ENCODE data around the gene CD109.
A peak's percentile ranks its signal among the peaks of the same experiment; 100 is the strongest.

The CD109 gene

GRCh38 chr6:73691512-73691911, 4.5 kb upstream of the CD109 start:
- Histone ChIP-seq H3K27ac (ENCODE audit: low read length) (no peak overlapping the region), H3K9me3 (ENCODE audit: insufficient read depth, low read depth, low read length) (peaks cover 6% of the 10 kb centered on the region; the same call in 1 of the 2 replicates), H3K36me3 (ENCODE audit: insufficient read depth, low read depth, low read length) (no peaks in the 10 kb centered on the region), H3K4me1 (ENCODE audit: insufficient read depth, low read length) (peaks cover 10% of the 10 kb centered on the region; the same call in 1 of the 2 replicates), H3K9ac (ENCODE audit: low read depth, low read length) (no peak overlapping the region), H3K27me3 (ENCODE audit: insufficient read depth, low read length) (peaks cover 20% of the 10 kb centered on the region), H3K4me3 (ENCODE audit: low read length) (no peak overlapping the region)

- peak overlapping the region; percentile 80; the same call in 1 of the 2 replicates for H3K4me3 ChIP-seq (ENCODE audit: low read length)
- peaks cover 12% of the 10 kb centered on the region; the same call in 1 of the 2 replicates for H3K4me1 ChIP-seq (ENCODE audit: insufficient read depth, low read length)
- no peak overlapping the region for H3K27ac ChIP-seq (ENCODE audit: low read length)
- no peaks in the 10 kb centered on the region for H3K36me3 ChIP-seq (ENCODE audit: insufficient read depth, low read depth, low read length)
- H3K27me3 ChIP-seq (ENCODE audit: insufficient read depth, low read length) = peaks cover 25% of the 10 kb centered on the region
- H3K9me3 ChIP-seq (ENCODE audit: insufficient read depth, low read depth, low read length) = peaks cover 6% of the 10 kb centered on the region; the same call in 1 of the 2 replicates
- H3K9ac ChIP-seq (ENCODE audit: low read depth, low read length) = peak overlapping the region; percentile 72; the same call in 1 of the 2 replicates
Observed at GRCh38 chr6:73694711-73695411, 1.1 kb upstream of the CD109 start.

- no peaks in the 10 kb centered on the region for H3K36me3 ChIP-seq (ENCODE audit: insufficient read depth, low read depth, low read length)
- peaks cover 12% of the 10 kb centered on the region; the same call in 1 of the 2 replicates for H3K4me1 ChIP-seq (ENCODE audit: insufficient read depth, low read length)
- peak overlapping the region; percentile 80; the same call in 1 of the 2 replicates for H3K4me3 ChIP-seq (ENCODE audit: low read length)
- no peak overlapping the region for H3K27ac ChIP-seq (ENCODE audit: low read length)
- no peak overlapping the region for H3K9ac ChIP-seq (ENCODE audit: low read depth, low read length)
- H3K27me3 ChIP-seq (ENCODE audit: insufficient read depth, low read length) = peaks cover 25% of the 10 kb centered on the region
- peaks cover 6% of the 10 kb centered on the region; the same call in 1 of the 2 replicates for H3K9me3 ChIP-seq (ENCODE audit: insufficient read depth, low read depth, low read length)
Observed at GRCh38 chr6:73696966-73697655, 1.1 kb downstream of the CD109 start.

- H3K9me3 ChIP-seq (ENCODE audit: insufficient read depth, low read depth, low read length) = no peaks in the 10 kb centered on the region
- no peak overlapping the region for H3K27ac ChIP-seq (ENCODE audit: low read length)
- no peak overlapping the region for H3K4me3 ChIP-seq (ENCODE audit: low read length)
- H3K4me1 ChIP-seq (ENCODE audit: insufficient read depth, low read length) = peaks cover 9% of the 10 kb centered on the region
- no peaks in the 10 kb centered on the region for H3K36me3 ChIP-seq (ENCODE audit: insufficient read depth, low read depth, low read length)
- no peak overlapping the region for H3K9ac ChIP-seq (ENCODE audit: low read depth, low read length)
- peaks cover 17% of the 10 kb centered on the region; the same call in 1 of the 2 replicates for H3K27me3 ChIP-seq (ENCODE audit: insufficient read depth, low read length)
Observed at GRCh38 chr6:73699676-73700459, 3.9 kb downstream of the CD109 start.

- Histone ChIP-seq H3K9ac (ENCODE audit: low read depth, low read length) (no peak overlapping the region), H3K4me3 (ENCODE audit: low read length) (no peak overlapping the region), H3K4me1 (ENCODE audit: insufficient read depth, low read length) (no peaks in the 10 kb centered on the region; the same call in 1 of the 2 replicates), H3K36me3 (ENCODE audit: insufficient read depth, low read depth, low read length) (no peaks in the 10 kb centered on the region), H3K9me3 (ENCODE audit: insufficient read depth, low read depth, low read length) (no peaks in the 10 kb centered on the region), H3K27me3 (ENCODE audit: insufficient read depth, low read length) (no peaks in the 10 kb centered on the region), H3K27ac (ENCODE audit: low read length) (no peak overlapping the region)
Observed at GRCh38 chr6:73702444-73702843, 6.4 kb downstream of the CD109 start.

GRCh38 chr6:73703466-73703865, 7.5 kb downstream of the CD109 start:
- H3K36me3 ChIP-seq (ENCODE audit: insufficient read depth, low read depth, low read length) = no peaks in the 10 kb centered on the region
- no peaks in the 10 kb centered on the region for H3K27me3 ChIP-seq (ENCODE audit: insufficient read depth, low read length)
- no peak overlapping the region for H3K4me3 ChIP-seq (ENCODE audit: low read length)
- no peak overlapping the region for H3K9ac ChIP-seq (ENCODE audit: low read depth, low read length)
- no peak overlapping the region for H3K27ac ChIP-seq (ENCODE audit: low read length)
- H3K4me1 ChIP-seq (ENCODE audit: insufficient read depth, low read length) = no peaks in the 10 kb centered on the region; the same call in 1 of the 2 replicates
- no peaks in the 10 kb centered on the region for H3K9me3 ChIP-seq (ENCODE audit: insufficient read depth, low read depth, low read length)

- no peak overlapping the region for H3K4me3 ChIP-seq (ENCODE audit: low read length)
- H3K4me1 ChIP-seq (ENCODE audit: insufficient read depth, low read length) = no peaks in the 10 kb centered on the region; the same call in 1 of the 2 replicates
- no peak overlapping the region for H3K27ac ChIP-seq (ENCODE audit: low read length)
- H3K9me3 ChIP-seq (ENCODE audit: insufficient read depth, low read depth, low read length) = no peaks in the 10 kb centered on the region
- H3K36me3 ChIP-seq (ENCODE audit: insufficient read depth, low read depth, low read length) = no peaks in the 10 kb centered on the region
- no peaks in the 10 kb centered on the region for H3K27me3 ChIP-seq (ENCODE audit: insufficient read depth, low read length)
- no peak overlapping the region for H3K9ac ChIP-seq (ENCODE audit: low read depth, low read length)
Observed at GRCh38 chr6:73704260-73704659, 8.3 kb downstream of the CD109 start.

GRCh38 chr6:73704798-73705197, 8.8 kb downstream of the CD109 start:
- Histone ChIP-seq H3K27ac (ENCODE audit: low read length) (no peak overlapping the region), H3K27me3 (ENCODE audit: insufficient read depth, low read length) (no peaks in the 10 kb centered on the region), H3K9ac (ENCODE audit: low read depth, low read length) (no peak overlapping the region), H3K36me3 (ENCODE audit: insufficient read depth, low read depth, low read length) (no peaks in the 10 kb centered on the region), H3K9me3 (ENCODE audit: insufficient read depth, low read depth, low read length) (no peaks in the 10 kb centered on the region), H3K4me3 (ENCODE audit: low read length) (no peak overlapping the region), H3K4me1 (ENCODE audit: insufficient read depth, low read length) (no peaks in the 10 kb centered on the region; the same call in 1 of the 2 replicates)

- Histone ChIP-seq H3K36me3 (ENCODE audit: insufficient read depth, low read depth, low read length) (no peaks in the 10 kb centered on the region), H3K4me1 (ENCODE audit: insufficient read depth, low read length) (no peaks in the 10 kb centered on the region; the same call in 1 of the 2 replicates), H3K9me3 (ENCODE audit: insufficient read depth, low read depth, low read length) (no peaks in the 10 kb centered on the region), H3K4me3 (ENCODE audit: low read length) (no peak overlapping the region), H3K27ac (ENCODE audit: low read length) (no peak overlapping the region), H3K27me3 (ENCODE audit: insufficient read depth, low read length) (no peaks in the 10 kb centered on the region), H3K9ac (ENCODE audit: low read depth, low read length) (no peak overlapping the region)
Observed at GRCh38 chr6:73706971-73707370, 11.0 kb downstream of the CD109 start.

GRCh38 chr6:73710470-73710869, 14.5 kb downstream of the CD109 start:
- Histone ChIP-seq H3K27me3 (ENCODE audit: insufficient read depth, low read length) (no peaks in the 10 kb centered on the region), H3K9ac (ENCODE audit: low read depth, low read length) (no peak overlapping the region), H3K36me3 (ENCODE audit: insufficient read depth, low read depth, low read length) (no peaks in the 10 kb centered on the region), H3K9me3 (ENCODE audit: insufficient read depth, low read depth, low read length) (no peaks in the 10 kb centered on the region), H3K27ac (ENCODE audit: low read length) (no peak overlapping the region), H3K4me3 (ENCODE audit: low read length) (no peak overlapping the region), H3K4me1 (ENCODE audit: insufficient read depth, low read length) (peaks cover 8% of the 10 kb centered on the region; the same call in 1 of the 2 replicates)

- Histone ChIP-seq H3K9ac (ENCODE audit: low read depth, low read length) (no peak overlapping the region), H3K27ac (ENCODE audit: low read length) (no peak overlapping the region), H3K4me1 (ENCODE audit: insufficient read depth, low read length) (peaks cover 8% of the 10 kb centered on the region; the same call in 1 of the 2 replicates), H3K36me3 (ENCODE audit: insufficient read depth, low read depth, low read length) (no peaks in the 10 kb centered on the region), H3K27me3 (ENCODE audit: insufficient read depth, low read length) (no peaks in the 10 kb centered on the region), H3K9me3 (ENCODE audit: insufficient read depth, low read depth, low read length) (no peaks in the 10 kb centered on the region), H3K4me3 (ENCODE audit: low read length) (no peak overlapping the region)
Observed at GRCh38 chr6:73710948-73711347, 14.9 kb downstream of the CD109 start.

Data from iPS-20b (cell line).